BE2C (cell line): ENCODE measurements around the gene GLIS2.

Experiments used
- DNase-seq: peaks from one replicate; pipeline ENCODE4 v3.0.0-alpha.2; 2020
- H3K27me3 ChIP-seq: fragments of 250-450 bp; sonication (Bioruptor Pico); 2 replicates; pipeline ENCODE4 v1.5.1; 2020; ENCODE audit warnings: mild to moderate bottlenecking
- H3K36me3 ChIP-seq: fragments of 250-450 bp; sonication (Bioruptor Pico); 2 replicates; pipeline ENCODE4 v1.5.1; 2020; ENCODE audit warnings: mild to moderate bottlenecking
- H3K4me1 ChIP-seq: fragments of 250-450 bp; sonication (Bioruptor Pico); 2 replicates; pipeline ENCODE4 v1.5.1; 2020
- H3K4me3 ChIP-seq: 2 replicates; pipeline ENCODE4 v1.5.1; 2011; ENCODE audit warnings: low read depth, low read length
- H3K9me3 ChIP-seq: fragments of 250-450 bp; sonication (Bioruptor Pico); 2 replicates; pipeline ENCODE4 v1.5.1; 2020
- TF ChIP-seq, protein P1 (sequence below): IDR thresholded peaks from 2 replicates; pipeline ENCODE4 v1.5.1; 2012; ENCODE audit warnings: mild to moderate bottlenecking, low read depth, low read length

The GLIS2 gene

GRCh38 chr16:4338125-4338582, 22.3 kb downstream of the GLIS2 start:
- Histone ChIP-seq H3K4me1 (peaks cover 9% of the 10 kb centered on the region; the same call in 1 of the 2 replicates), H3K4me3 (no peak overlapping the region), H3K9me3 (no peaks in the 10 kb centered on the region), H3K36me3 (peaks cover 49% of the 10 kb centered on the region), H3K27me3 (no peaks in the 10 kb centered on the region)
- no peak for DNase-seq
- TF ChIP-seq, protein P1, sequence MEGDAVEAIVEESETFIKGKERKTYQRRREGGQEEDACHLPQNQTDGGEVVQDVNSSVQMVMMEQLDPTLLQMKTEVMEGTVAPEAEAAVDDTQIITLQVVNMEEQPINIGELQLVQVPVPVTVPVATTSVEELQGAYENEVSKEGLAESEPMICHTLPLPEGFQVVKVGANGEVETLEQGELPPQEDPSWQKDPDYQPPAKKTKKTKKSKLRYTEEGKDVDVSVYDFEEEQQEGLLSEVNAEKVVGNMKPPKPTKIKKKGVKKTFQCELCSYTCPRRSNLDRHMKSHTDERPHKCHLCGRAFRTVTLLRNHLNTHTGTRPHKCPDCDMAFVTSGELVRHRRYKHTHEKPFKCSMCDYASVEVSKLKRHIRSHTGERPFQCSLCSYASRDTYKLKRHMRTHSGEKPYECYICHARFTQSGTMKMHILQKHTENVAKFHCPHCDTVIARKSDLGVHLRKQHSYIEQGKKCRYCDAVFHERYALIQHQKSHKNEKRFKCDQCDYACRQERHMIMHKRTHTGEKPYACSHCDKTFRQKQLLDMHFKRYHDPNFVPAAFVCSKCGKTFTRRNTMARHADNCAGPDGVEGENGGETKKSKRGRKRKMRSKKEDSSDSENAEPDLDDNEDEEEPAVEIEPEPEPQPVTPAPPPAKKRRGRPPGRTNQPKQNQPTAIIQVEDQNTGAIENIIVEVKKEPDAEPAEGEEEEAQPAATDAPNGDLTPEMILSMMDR, result no peak; the same call in 1 of the 2 replicates

GRCh38 chr16:4338712-4339299, 22.9 kb downstream of the GLIS2 start:
- Histone ChIP-seq H3K36me3 (peaks cover 49% of the 10 kb centered on the region), H3K4me1 (peaks cover 9% of the 10 kb centered on the region; the same call in 1 of the 2 replicates), H3K9me3 (no peaks in the 10 kb centered on the region), H3K4me3 (no peak overlapping the region), H3K27me3 (no peaks in the 10 kb centered on the region)
- no peak for DNase-seq
- TF ChIP-seq, protein P1, result no peak

DNA sequence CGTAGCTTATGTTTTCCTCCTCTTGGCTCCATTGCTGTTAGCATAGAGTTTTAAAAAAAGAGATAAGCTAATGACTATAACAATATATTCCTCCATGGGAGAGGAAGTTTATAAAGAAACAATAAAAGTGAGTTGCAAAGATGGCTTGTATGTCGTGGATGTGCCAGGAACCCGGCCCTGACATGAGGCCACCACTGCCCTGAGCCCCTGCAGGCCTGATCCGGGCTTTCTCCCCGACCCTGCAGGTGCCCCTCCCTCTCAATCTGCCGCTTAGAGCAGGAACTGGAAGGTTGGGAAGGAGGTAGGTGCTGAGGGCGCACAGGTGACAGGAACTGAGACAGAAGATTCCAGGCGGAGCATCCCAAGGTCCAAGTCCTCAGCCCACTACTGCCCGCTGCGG, 23.6 kb downstream of the GLIS2 start:
- Histone ChIP-seq H3K4me1 (peaks cover 9% of the 10 kb centered on the region; the same call in 1 of the 2 replicates), H3K4me3 (no peak overlapping the region), H3K36me3 (peaks cover 49% of the 10 kb centered on the region), H3K9me3 (no peaks in the 10 kb centered on the region), H3K27me3 (no peaks in the 10 kb centered on the region)
- no peak for DNase-seq
- TF ChIP-seq, protein P1, result no peak

DNA sequence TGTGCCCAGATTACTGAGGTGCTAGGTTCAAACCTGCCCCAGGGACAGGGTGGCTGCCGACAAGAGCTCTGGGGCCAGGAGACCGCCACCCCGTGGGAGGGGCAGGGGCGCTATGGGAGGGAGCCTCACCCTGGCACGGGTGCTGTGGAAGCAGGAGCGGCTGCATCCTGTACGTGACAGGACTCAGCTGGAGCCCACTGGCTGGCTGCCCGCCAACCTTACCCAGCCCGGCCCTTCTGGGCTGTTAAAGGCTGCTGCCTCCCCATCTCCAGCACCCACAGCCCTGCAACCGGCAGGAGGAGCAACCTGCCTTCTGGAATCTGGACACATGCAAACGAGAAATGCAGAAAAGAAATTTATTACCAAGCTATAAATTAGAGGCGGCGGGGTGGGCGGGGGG, 24.0 kb downstream of the GLIS2 start:
- H3K4me3 ChIP-seq, result no peak overlapping the region
- peaks cover 9% of the 10 kb centered on the region; the same call in 1 of the 2 replicates for H3K4me1 ChIP-seq
- H3K27me3 ChIP-seq, result no peaks in the 10 kb centered on the region
- H3K9me3 ChIP-seq, result no peaks in the 10 kb centered on the region
- peaks cover 49% of the 10 kb centered on the region for H3K36me3 ChIP-seq
- peak; percentile 86 for DNase-seq
- TF ChIP-seq, protein P1, result peak; percentile 53

- Histone ChIP-seq H3K27me3 (no peaks in the 10 kb centered on the region), H3K36me3 (peaks cover 49% of the 10 kb centered on the region), H3K4me1 (peaks cover 9% of the 10 kb centered on the region; the same call in 1 of the 2 replicates), H3K4me3 (no peak overlapping the region), H3K9me3 (no peaks in the 10 kb centered on the region)
- TF ChIP-seq, protein P1, result no peak
- no peak for DNase-seq
Observed at GRCh38 chr16:4340443-4340842, 24.6 kb downstream of the GLIS2 start.

GRCh38 chr16:4341250-4341649, 25.4 kb downstream of the GLIS2 start:
- Histone ChIP-seq H3K4me1 (peaks cover 9% of the 10 kb centered on the region; the same call in 1 of the 2 replicates), H3K9me3 (no peaks in the 10 kb centered on the region), H3K36me3 (peaks cover 46% of the 10 kb centered on the region), H3K4me3 (no peak overlapping the region), H3K27me3 (no peaks in the 10 kb centered on the region)
- DNase-seq, result no peak
- TF ChIP-seq, protein P1, result no peak
